Stimulated activated CD4-positive, alpha-beta T cell treated with anti-CD3 and anti-CD28 coated beads, Interleukin-15, amount 100 ng/mL, for 1 hour (primary cell): ENCODE results near the gene PDE4A.
"Not testable (repeated sequence)": the region's sequence is repeated elsewhere in the genome, so short reads cannot be mapped to it uniquely, and the experiment has no call there.

Experiments
- DNase-seq, 2 donors: peaks; one replicate each; pipeline ENCODE4 v3.0.0-alpha.2; 2020; ENCODE audit warnings: low read depth in 1 of 2, low spot score in 1 of 2

Gene PDE4A

DNA sequence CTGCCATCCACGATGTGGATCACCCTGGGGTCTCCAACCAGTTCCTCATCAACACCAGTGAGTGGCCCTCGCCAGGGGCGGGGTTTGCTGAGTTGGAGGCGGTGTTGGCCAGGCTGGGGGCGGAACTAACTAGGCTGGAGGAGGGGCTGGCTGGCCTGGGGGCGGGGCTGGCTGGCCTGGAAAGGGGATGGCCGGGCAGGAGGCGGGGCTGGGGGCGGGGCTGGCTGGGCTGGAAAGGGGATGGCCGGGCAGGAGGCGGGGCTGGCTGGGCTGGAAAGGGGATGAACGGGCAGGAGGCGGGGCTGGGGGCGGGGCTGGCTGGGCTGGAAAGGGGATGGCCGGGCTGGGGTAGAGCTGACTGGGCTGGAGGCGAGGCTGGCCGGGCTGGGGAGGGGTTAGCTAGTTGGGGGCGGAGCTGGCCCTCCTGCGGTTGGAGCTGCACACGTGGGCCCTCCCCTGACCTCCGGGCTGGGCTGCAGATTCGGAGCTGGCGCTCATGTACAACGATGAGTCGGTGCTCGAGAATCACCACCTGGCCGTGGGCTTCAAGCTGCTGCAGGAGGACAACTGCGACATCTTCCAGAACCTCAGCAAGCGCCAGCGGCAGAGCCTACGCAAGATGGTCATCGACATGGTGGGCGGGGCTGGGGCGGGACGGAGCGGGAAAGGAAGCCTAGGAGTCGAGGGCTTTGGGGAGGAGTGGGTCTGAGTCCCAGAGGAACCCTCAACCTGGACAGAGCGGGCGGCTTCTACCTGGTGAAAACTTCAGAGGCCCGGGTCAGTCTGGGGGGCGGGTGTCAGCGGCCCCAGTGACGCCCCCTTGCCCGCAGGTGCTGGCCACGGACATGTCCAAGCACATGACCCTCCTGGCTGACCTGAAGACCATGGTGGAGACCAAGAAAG, 41.0 kb downstream of the PDE4A start:
- peak; percentile 75 to 76 for DNase-seq

DNA sequence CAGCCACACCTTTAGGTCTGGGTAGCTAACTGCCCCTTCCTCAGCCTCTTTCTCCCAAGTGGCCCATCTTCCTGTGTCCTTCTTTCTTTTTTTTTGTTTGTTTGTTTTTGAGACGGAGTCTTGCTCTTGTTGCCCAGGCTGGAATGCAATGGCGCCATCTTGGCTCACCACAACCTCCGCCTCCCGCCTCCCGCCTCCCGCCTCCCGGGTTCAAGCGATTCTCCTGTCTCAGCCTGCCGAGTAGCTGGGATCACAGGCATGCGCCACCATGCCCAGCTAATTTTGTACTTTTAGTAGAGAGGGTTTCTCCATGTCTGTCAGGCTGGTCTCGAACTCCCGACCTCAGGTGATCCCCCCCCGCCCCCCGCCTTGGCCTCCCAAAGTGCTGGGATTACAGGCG, 41.7 kb downstream of the PDE4A start:
- not testable (repeated sequence) for DNase-seq

DNA sequence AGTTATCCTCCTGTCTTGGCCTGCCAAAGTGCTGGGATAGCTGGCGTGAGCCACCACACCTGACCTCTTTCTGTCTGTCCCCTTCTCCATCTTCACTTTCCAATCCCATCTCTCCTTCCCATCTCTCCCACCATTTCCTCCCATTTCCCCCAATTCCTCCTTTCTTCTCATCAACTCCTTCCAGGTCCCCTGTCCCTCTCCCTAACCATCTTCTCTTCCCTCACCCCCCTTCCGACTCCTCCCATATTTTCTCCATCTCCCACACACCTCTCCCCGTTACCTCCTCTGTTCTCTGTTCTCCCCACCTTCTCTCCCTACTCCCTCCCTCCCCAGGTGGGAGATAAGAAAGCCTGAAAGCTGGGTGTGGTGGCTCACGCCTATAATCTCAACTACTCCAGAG, 42.2 kb downstream of the PDE4A start:
- DNase-seq = no peak

DNA sequence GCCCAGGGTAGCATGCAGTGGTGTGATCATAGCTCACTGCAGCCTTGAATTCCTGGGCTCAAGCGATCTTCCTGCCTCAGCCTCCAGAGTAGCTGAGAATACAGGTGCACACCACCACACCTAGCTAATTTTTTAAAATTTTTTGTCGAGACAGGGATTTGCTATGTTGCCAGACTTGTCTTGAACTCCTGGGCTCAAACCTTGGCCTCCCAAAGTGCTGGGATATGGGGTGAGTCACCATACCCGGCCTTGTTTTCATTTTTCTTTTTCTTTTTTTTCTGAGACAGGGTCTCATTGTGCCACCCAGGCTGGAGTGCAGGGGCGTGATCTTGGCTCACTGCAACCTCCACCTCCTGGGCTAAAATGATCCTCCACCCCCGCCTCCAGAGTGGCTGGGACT, 44.1 kb downstream of the PDE4A start:
- DNase-seq = no peak

DNA sequence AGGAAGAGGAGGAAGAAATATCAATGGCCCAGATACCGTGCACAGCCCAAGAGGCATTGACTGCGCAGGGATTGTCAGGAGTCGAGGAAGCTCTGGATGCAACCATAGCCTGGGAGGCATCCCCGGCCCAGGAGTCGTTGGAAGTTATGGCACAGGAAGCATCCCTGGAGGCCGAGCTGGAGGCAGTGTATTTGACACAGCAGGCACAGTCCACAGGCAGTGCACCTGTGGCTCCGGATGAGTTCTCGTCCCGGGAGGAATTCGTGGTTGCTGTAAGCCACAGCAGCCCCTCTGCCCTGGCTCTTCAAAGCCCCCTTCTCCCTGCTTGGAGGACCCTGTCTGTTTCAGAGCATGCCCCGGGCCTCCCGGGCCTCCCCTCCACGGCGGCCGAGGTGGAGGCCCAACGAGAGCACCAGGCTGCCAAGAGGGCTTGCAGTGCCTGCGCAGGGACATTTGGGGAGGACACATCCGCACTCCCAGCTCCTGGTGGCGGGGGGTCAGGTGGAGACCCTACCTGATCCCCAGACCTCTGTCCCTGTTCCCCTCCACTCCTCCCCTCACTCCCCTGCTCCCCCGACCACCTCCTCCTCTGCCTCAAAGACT, 46.9 kb downstream of the PDE4A start:
- no peak for DNase-seq

DNA sequence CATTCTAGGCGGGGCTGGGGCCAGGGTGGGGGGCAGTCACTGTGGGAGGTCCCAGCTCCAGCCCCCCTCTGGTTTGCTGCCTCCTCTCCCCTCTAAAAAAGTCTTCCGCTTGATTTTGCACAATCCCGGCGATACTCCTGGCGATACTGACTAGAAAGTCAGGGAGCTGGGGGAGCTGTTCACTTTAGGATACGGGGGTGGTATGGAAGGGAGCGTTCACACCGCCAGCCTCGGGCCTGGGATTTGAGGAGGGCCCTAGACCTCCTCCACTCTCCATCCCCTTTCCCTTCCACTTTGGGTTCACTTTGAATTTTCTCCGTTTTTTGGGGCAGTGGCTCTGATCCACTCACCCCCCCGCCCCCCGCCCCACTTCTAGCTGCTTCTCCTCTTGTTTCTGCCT, 47.8 kb downstream of the PDE4A start:
- DNase-seq = no peak

DNA sequence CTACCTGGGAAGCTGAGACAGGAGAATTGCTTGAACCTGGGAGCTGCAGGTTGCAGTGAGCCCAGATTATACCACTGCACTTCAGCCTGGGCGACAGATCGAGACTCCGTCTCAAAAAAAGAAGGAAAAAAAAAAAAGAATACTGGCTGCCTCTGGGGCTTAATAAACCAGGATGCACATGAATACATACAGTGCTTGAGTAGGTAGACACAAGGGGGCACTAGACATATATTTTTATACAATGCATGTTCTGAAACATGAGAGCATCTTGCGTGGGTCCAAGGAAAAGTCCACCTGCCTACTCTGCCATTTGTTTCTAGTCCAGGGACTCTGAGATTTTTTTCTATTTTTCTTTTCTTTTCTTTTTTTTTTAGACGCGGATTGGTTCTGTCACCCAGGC, 51.6 kb downstream of the PDE4A start:
- DNase-seq = no peak

DNA sequence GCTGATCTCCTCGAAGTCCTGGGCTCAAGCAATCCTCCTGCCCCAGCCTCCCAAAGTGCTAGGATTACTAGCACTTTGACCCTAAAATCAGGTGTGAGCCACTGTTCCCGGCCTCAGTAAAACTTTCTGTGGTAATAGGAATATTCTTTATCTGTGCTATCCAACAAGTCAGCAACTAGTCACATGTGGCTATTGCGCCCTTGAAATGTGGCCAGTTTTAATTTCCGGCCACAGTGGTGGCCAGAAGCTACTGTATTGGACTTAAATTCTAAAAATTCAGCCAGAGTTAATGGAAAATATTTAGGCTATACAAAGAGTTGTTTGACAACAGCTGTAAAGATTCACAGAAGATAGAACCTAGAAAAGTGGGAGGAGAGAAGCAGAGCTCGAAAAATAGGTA, 52.9 kb downstream of the PDE4A start:
- DNase-seq = no peak

DNA sequence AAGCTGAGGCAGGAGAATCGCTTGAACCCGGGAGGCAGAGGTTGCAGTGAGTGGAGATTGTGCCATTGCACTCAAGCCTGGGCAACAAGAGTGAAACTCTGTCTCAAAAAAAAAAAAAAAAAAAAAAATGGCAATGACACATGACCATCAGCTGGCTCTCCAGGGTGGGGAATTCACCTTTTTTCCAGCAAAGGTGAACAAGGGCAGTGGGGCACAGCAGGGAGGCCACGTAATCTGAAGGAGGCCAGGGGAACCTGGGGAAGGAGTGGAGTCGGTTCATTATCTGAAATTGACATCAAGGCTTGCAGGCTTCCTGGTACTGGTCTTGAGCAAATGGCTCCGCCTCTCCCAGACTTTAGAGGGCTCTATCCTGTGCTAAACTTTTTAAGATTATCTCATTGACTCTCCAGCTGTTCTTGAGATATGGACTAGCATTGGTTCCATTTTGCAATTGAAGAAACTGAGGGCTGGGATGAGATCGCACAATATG, 54.7 kb downstream of the PDE4A start:
- DNase-seq = no peak

DNA sequence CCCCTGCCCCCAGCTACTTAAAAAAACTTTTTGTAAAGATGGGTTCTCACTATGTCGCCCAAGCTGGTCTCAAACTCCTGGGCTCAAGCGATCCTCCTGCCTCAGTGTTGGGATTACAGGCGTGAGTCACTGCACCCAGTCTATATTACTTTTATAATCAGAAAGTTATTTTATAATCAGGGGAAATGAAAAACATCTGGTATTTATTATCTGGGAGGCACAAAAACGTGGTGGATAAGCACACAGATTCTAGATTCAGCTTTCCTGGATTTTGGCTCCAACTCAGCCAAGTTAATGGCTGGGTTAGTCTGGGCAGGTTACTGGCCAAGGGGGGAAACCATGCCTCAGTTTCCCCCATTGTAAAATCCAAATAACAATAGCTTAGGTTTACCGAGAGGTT, 58.1 kb downstream of the PDE4A start:
- no peak for DNase-seq

DNA sequence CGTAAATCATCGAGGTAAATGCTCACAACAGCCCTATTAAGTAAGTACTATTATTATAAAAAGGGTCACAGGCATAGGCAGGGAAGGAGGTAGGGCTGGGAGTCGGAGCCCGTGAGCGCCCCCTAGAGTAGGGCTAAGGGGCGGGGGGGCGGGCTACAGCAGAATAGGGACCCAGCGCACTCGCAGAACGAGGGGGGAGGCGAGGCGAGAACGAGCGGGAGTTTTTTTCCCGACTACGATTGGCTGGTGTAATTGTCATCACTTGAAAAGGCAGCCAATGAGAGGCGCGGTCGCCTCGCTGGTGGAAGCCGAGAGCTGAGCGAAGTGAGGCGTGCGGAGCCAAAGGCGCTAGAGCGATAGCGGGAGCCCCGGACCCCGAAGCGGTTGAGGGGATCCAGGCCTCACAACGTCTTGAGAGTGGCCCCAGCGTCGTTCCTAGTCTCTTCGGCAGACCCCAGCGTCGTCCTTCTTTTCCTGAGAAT, 58.6 kb downstream of the PDE4A start:
- DNase-seq = peak; percentile 76 to 80

DNA sequence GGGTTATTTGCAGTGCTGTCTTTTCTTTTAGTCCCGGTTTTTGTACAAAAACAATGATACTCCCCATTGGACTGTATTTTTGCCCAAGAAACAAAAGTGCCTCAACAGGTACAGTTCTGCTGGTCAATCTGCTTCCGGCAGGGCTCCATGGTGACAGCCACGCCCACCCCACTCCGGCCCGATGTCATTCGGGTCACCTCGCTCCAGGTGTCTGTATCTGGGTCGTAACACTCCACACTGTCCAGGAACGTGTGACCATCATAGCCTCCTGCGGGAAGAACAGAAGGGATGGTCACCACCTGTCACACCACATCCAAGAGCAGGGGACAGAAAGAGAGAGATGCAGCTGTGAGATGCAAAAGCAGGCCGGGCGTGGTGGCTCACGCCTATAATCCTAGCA, 66.2 kb downstream of the PDE4A start:
- no peak for DNase-seq

DNA sequence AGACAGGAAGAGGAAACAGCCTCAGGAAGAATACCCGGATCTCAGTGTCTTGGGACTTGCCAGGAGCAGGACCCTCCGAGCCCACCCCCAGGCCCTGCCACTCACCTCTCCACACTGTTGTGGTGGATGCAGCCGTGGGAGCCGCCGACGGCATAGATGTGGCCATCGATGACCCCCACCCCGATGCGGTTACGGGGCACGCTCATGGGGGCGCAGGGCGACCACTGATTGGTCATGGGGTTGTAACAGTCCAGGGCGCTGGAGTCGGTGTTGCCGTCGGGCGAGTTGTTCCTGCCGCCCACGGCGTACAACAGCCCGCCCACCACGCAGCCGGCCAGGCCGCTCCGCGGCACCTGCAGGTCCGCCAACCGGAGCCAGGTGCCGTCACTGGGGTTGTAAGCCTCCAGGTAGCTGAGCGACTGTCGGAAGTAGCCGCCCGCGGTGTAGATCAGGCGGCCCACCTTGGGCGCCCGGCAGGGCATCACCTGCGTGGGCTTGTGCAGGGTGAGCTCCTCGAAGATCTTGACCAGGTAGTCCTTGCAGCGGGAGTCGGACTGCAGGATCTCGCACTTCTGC, 71.2 kb downstream of the PDE4A start:
- no peak for DNase-seq

DNA sequence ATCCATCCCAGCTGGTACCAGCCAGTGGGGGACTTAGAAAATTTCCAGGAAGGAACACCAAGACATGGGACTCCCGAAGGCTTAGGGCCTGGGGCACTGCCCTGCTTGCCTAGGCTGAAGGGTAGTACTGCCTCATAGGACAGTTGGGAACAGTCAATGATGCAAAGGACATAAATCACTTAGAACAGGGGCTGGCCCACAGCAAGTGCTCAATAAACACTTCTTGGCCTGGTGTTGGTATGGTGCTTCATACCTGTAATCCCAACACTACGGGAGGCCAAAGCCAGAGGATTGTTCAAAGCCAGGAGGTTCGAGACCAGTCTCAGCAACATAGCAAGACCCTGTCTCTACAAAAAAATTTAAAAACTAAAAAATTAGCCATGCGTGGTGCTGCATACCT, 77.0 kb downstream of the PDE4A start:
- no peak for DNase-seq

DNA sequence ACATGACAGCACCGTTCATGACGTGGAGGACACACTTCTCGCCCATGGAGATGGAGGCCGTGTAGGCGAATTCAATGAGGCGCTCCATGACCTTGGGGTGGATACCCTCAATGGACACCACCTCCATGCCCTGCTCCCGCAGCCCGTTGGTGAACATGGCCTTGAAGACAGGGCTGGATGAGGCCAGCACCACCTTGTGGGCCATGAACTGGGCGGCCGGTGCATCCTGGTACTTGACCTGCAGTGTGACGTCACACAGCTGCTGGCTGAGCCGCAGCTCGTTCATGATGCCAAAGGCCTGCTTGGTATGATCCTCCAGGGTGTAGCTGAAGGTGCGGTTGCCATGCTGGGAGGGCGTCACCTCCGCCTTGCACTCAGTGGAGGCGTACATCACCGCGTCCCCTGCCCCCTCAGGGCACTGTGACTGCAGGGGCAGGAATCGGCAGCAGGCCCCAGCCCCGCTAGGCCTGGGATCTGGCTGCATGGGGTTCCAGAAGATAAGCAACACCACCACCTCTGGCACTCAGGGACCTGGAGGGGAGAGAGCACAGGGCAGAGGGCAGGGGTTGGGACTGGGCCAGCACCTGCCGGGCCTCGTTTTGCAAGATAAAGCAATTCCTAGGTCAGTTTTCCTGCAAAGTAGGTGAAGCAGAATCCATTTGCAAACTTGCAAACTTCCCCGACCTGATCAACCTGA, 79.4 kb downstream of the PDE4A start:
- DNase-seq = no peak

DNA sequence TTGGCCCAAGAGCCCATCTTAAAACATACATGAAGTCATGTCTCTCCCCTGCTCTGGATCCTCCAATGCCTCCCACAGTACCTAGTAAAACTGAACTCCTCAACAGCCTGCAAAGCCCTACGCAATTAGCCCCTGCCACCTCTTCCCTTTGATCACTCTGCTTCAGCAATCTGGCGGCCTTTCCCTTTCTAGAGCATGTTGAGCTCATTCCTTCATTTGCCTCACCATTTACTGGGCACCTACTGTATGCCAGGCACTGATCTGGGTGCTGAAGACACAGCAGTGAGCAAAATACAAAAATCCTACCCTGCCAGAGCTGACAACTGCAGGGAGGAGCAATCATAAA, 79.9 kb downstream of the PDE4A start:
- DNase-seq = no peak

DNA sequence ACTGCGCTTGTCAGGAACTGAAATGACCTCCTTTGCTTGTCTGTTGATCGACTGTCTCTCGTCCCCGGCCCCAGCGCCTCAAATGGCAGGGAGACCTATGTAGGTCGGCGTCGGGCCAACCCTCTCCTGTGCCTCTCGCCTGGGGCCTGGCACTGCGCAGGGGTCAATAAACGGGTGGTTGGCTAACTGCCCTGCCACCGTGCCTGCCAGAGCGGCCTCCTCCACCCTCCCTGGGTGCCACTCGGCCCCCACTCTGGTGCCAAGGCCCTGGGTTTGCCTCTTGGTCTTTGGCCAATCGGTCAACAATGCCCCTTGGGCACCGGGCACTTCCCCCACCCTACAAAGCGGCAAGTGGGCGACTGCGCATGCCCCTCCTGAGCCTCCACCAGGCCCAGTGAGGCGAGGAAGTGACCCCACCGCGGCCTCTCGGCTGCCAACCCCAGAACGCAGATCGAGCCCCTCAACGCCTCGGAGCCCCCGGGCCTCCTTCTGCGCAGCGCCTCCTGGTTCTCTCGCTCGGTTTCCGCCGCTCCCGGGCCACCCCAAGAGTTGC, 81.7 kb downstream of the PDE4A start:
- DNase-seq = peak in 1 of 2 donors; percentile 26

DNA sequence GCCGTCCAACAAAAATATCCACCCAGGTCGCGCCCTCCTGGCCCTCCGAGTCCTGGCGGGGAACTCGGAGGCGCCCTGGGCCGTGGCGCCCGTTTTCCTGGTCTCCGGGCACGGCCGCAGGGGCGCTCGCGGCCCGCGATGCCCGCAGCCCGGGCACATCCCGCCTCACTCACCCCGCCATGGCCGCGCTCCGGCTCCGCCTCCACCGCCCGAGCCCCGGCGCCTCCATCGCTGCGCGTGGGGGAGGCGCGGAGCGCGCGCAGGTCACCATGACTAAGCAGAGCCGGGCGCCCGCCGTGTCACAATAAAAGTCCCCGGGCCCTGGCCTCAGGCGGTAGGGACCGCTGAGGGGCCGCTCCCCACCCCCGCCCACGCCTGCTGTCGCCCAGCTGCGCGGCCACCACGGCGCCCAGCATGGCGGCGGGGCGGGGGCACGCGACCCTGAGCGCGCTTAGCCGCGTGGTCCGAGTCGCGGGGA, 82.2 kb downstream of the PDE4A start:
- peak; percentile 79 to 86 for DNase-seq

DNA sequence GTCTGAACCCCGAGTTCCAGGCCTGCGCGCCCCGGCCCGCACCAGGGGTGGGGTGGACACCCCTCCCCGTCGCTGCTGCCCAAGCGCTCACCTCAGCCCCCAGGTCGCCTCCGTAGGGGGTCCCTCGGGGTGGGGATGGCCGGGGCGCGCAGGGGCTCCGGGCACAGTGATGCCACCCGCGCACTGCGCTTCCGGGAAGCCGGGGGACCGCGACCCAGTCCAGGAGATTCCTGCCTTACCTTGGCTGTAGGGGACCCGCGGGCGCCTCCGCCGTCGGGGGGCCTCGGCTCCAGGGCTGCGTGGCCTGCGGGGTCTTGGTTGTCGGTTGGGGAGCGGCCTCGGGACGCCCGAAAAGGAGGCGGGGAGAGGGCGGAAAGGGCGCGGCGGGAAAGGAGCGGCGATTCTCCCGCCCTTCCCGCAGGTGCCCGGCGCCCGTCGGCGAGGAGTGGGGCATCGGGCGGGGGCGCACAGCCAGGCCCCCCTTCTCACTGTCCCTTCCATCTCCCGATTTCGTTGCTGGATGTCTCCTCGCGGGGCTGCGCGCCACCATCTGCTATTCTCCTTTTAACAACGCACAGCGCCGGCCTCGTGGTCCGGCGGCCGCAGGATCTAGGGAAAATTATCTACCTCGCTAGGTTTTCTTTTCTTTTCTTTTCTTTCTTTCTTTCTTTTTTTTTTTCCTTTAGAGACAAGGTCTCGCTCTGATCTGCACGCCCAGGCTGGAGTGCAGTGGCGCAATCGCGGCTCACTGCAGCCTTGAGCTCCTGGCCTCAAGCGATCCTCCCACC, 82.9 kb downstream of the PDE4A start, which contains the start of gene KEAP1:
Gene KEAP1, minus strand, starts transcription at position 355 of the 788 bp plus-strand sequence. CDS start 3,323 bp downstream, outside the sequence.
- no peak for DNase-seq

DNA sequence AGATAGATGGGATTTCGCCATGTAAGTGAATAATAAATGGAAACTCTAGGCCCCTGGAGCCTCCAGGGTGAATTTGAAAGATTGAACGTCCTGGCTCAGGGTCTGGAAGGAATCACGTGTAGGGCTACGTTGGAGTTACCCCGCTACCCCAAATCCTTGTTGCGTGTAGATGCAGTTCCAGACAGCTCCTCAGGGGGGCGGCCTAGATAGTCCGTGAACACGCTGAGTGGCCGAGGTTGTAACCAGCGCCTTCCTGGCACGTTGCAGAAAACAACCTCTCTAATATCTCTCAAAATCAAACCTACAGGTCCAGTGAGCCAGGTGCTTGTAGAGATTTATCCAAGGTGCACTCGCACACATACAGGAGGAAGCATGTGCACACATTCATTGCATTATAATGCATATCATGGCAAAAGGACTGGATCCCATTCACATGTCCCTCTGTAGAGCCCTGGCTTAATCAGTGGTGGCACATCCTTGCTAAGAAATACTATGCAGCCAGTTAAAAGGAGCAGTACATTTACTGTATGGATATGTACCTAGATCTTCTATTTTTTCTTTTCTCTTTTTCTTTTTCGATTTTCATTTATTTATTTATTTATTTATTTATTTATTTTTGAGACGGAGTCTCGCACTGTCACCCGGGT, 85.4 kb downstream of the PDE4A start:
- peak; percentile 64 to 75 for DNase-seq
